Cardiac fibroblast (primary cell): ENCODE measurements around the gene PITPNM3.
A peak's percentile ranks its signal among the peaks of the same experiment; 100 is the strongest.

Experiments
- DNase-seq, 2 donors: peaks; one replicate each; pipeline versions ENCODE4 v3.0.0 to v3.0.0-alpha.2; 2010; ENCODE audit warnings: low read depth in 2 of 2
- H3K4me3 ChIP-seq, 2 donors: replicated peaks in 1 of 2; 1 replicate in 1 of 2; 2 replicates in 1 of 2; pipeline ENCODE4 v1.5.1; 2011; ENCODE audit warnings: low read depth in 2 of 2, low read length in 2 of 2, mild to moderate bottlenecking in 2 of 2, moderate library complexity in 1 of 2
- CTCF ChIP-seq: IDR thresholded peaks from one replicate; pipeline ENCODE4 v1.5.1; 2011; ENCODE audit warnings: low read depth, mild to moderate bottlenecking, low read length, inconsistent platforms

Gene PITPNM3

DNA sequence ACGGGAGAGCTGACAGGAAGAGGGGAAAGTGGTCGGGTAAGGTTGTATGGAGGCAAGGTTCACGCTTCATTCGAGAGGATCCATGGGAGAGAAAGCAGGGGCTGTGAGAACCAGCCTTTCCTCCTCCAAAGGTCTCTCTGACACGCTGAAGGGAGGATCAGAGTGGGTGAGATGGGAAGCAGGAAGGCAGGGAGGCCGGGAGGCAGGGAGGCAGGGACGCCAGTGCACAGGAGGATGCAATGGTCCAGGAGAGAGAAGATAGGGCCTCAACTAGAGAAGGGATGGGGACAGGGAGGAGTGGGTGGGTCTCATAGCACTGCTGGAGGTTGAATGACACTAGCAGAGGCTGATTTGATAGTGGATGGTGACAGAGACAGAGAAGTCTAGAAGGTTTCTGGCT is 58.0 kb downstream of the PITPNM3 start:
- no peak for TF ChIP-seq CTCF
- no peak overlapping the region for H3K4me3 ChIP-seq
- no peak for DNase-seq

- TF ChIP-seq CTCF: no peak
- H3K4me3 ChIP-seq: no peak overlapping the region
- no peak for DNase-seq
Measured at GRCh38 chr17:6497496-6498221, 58.7 kb downstream of the PITPNM3 start.

DNA sequence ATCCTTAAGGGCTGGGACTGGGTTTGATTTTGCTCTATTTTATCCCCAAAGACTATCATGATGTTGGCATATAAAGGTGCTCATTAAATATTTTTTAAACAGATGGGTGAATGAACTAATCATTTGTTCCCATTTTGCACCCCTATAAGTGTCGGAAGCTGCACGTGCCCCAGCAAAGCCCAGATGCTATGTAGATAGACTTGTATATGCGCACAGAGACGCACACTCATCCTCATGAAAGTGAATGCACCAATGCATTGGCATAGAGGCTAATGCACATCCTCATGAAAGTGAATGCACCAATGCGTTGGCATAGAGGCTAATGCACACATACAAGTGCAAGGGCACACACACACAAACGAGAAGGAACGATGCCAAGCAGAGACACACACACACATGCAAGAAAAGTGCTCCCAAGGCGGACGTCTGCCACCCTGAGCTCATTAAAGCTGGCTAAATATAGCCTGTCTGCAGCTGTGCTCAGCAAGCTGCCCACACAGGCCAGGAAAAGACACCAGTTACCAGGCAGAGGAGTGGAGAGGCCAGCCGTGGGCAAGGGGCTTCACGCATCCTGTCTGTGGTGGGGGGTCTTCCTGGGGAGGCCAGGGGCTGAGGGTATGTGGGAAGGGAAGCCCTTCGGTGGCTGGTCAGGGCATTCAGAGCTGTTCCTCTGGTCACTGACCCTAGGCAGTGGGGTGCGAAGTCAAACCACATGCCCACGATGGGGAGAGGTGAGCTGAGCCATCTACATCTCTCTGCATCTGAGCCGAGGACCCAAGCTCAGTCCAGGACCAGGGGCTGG is 59.5 kb downstream of the PITPNM3 start:
- TF ChIP-seq CTCF: no peak
- no peak overlapping the region for H3K4me3 ChIP-seq

DNA sequence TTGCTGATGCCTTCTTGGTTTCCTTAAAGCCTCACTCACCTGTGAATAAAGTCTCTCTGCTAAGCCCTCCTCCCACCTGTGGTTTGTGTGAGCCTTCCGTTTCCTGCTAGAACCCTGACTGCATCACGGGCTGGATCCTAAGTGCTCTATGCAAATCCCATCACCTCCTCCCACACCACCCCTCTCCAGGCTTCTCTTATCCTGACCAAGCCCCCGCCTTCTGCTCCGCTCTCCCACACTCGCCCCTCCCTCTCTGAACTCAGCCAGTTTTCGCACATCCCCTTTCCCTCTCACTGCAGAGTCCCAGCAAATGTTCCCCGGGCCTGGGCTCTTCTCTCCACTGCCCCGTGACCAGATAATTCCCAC is 60.3 kb downstream of the PITPNM3 start:
- no peak overlapping the region for H3K4me3 ChIP-seq
- no peak for TF ChIP-seq CTCF
- peak in 1 of 2 donors; percentile 23 for DNase-seq

More for the DNA sequence above, 59.5 kb downstream of the PITPNM3 start:
- DNase-seq: no peak

DNA sequence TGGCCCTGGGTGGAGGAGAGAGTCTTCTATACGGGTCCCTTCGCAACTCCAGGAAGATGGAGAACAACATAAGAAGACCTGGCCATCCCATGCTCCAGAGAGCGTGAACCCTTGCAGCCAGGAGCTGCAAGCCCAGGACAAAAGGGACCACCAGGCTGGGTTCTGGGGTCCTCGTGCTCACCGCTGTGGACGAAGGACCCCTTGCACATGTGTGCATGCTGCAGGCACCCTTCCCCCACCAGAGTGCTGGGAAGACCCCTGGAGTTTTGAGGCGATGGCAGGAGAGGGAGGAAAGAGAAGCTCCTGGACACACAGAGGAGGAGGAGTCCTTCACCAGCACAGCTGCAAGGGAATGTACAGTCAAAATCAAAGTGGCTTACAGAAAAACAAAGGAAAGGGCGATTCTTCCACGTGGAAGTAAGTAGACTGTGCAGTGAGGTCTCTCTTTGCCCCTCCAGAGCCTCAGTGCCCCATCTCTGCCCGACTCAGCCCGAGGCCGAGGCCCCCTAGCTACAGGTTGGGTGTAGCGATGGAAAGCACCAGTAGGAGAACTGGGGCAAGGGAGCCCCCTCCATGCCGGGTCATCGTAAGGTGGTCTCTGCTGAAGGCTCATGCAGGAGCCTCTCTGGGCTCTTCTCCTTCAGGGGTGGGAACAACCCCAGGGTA is 60.8 kb downstream of the PITPNM3 start:
- no peak overlapping the region for H3K4me3 ChIP-seq
- peak; percentile 8 for TF ChIP-seq CTCF
- no peak for DNase-seq

GRCh38 chr17:6494239-6494941 is 62.0 kb downstream of the PITPNM3 start:
- no peak for TF ChIP-seq CTCF
- DNase-seq: no peak
- no peak overlapping the region for H3K4me3 ChIP-seq
